K562 (cell line): ENCODE measurements around the gene GPR37L1. TPM values are rescaled to one million over a fixed set of nuclear protein-coding genes. Genes with fewer than 3 reads are reported as not detected.

Experiments used
- CC2D1A ChIP-seq: fragments of 450-650 bp; IDR thresholded peaks from 2 replicates; pipeline ENCODE4 v1.6.1; 2017; ENCODE audit warnings: mild to moderate bottlenecking
- CGGBP1 ChIP-seq: fragments of 250-450 bp; sonication (Bioruptor Pico); IDR thresholded peaks from 2 replicates; pipeline ENCODE4 v1.9.0; 2021; ENCODE audit warnings: mild to moderate bottlenecking
- FOXK2 ChIP-seq, 2 experiments: fragments of 450-650 bp; IDR thresholded peaks in 1 of 2; conservative IDR thresholded peaks in 1 of 2; 2 replicates each; pipeline ENCODE4 v1.6.1; 2016; ENCODE audit warnings: low read depth in 2 of 2, mild to moderate bottlenecking in 1 of 2
- GABPB1 ChIP-seq: sonication (generic); formaldehyde crosslinking; IDR thresholded peaks from 2 replicates; pipeline ENCODE4 v1.8.0; 2022; ENCODE audit warnings: mild to moderate bottlenecking, missing genetic modification reagents
- HNRNPL ChIP-seq: fragments of 200-400 bp; formaldehyde crosslinking; IDR thresholded peaks from 2 replicates; pipeline ENCODE4 v1.6.1; 2017; ENCODE audit warnings: low read depth, mild to moderate bottlenecking, low read length
- HOXB6 ChIP-seq: fragments of 250-450 bp; sonication (Bioruptor Pico); IDR thresholded peaks from 2 replicates; pipeline ENCODE4 v1.5.1; 2022; ENCODE audit warnings: mild to moderate bottlenecking, borderline replicate concordance
- ILF3 ChIP-seq: fragments of 450-650 bp; IDR thresholded peaks from 2 replicates; pipeline ENCODE4 v1.6.1; 2018; ENCODE audit warnings: antibody characterized with exemption, mild to moderate bottlenecking, moderate library complexity, borderline replicate concordance
- PRPF4 ChIP-seq: fragments of 200-400 bp; formaldehyde crosslinking; IDR thresholded peaks from one replicate; pipeline ENCODE4 v1.6.1; 2017; ENCODE audit warnings: low read length, low read depth, mild to moderate bottlenecking; ENCODE audit not compliant: insufficient read depth, poor library complexity, severe bottlenecking
- RHOXF2B ChIP-seq: fragments of 250-450 bp; sonication (Bioruptor Pico); conservative IDR thresholded peaks from 2 replicates; pipeline ENCODE4 v1.5.1; 2021
- SAFB2 ChIP-seq: fragments of 200-400 bp; formaldehyde crosslinking; IDR thresholded peaks from 2 replicates; pipeline ENCODE4 v1.6.1; 2018; ENCODE audit warnings: borderline replicate concordance, low read length, low read depth, moderate library complexity; ENCODE audit not compliant: severe bottlenecking
- SP2 ChIP-seq: IDR thresholded peaks from 2 replicates; pipeline ENCODE4 v1.6.1; 2011; ENCODE audit warnings: mild to moderate bottlenecking, low read depth, low read length, moderate library complexity; ENCODE audit not compliant: poor library complexity, severe bottlenecking; ENCODE audit errors: extremely low read depth
- SRSF3 ChIP-seq: fragments of 200-400 bp; formaldehyde crosslinking; IDR thresholded peaks from 2 replicates; pipeline ENCODE4 v1.6.1; 2016; ENCODE audit warnings: mild to moderate bottlenecking, low read length, moderate library complexity; ENCODE audit not compliant: insufficient read depth
- TAF9B ChIP-seq: fragments of 450-650 bp; IDR thresholded peaks from 2 replicates; pipeline ENCODE4 v1.6.1; 2018; ENCODE audit warnings: mild to moderate bottlenecking; ENCODE audit not compliant: partially characterized antibody
- THRB ChIP-seq: fragments of 450-650 bp; formaldehyde crosslinking; conservative IDR thresholded peaks from 2 replicates; pipeline ENCODE4 v1.4.0; 2022; ENCODE audit warnings: mild to moderate bottlenecking, missing genetic modification characterization
- U2AF1 ChIP-seq: fragments of 200-400 bp; formaldehyde crosslinking; optimal IDR thresholded peaks from 2 replicates; pipeline ENCODE3; 2017; ENCODE audit warnings: mild to moderate bottlenecking, low read depth, low read length, moderate library complexity
- ZBTB17 ChIP-seq: fragments of 450-650 bp; formaldehyde crosslinking; IDR thresholded peaks from 2 replicates; pipeline ENCODE4 v1.4.0; 2020; ENCODE audit warnings: mild to moderate bottlenecking
- ZBTB7A ChIP-seq: IDR thresholded peaks from 2 replicates; pipeline ENCODE4 v1.6.1; 2011; ENCODE audit warnings: low read depth, mild to moderate bottlenecking, low read length, moderate library complexity, borderline replicate concordance; ENCODE audit not compliant: control insufficient read depth
- ZFP91 ChIP-seq: sonication (generic); formaldehyde crosslinking; IDR thresholded peaks from 2 replicates; pipeline ENCODE4 v1.8.0; 2022; ENCODE audit warnings: mild to moderate bottlenecking, missing genetic modification reagents
- ZKSCAN3 ChIP-seq: fragments of 250-450 bp; sonication (Bioruptor Pico); IDR thresholded peaks from 2 replicates; pipeline ENCODE4 v1.4.0; 2020
- ZNF431 ChIP-seq: sonication (generic); formaldehyde crosslinking; IDR thresholded peaks from 2 replicates; pipeline ENCODE4 v1.8.0; 2022; ENCODE audit warnings: mild to moderate bottlenecking, missing genetic modification reagents
- ZNF717 ChIP-seq: fragments of 250-450 bp; sonication (Bioruptor Pico); IDR thresholded peaks from 2 replicates; pipeline ENCODE4 v1.5.0; 2021
- polyA plus RNA-seq, 8 experiments: library from polyadenylated mRNA; depleted of rRNA in 4 of 8; stranded (reverse) in 5 of 8; unstranded in 3 of 8; fragments of >200 nt; fragmentation: Nextera tagmentation in 2 of 8; fragmentation: Illumina TruSeq in 1 of 8; extraction: Ambion mirVana in 2 of 8; extraction: Trizol in 1 of 8; gene quantifications; 2 replicates each; pipeline versions ENCODE4 v1.2.1 to v1.2.3, GENCODE V29; 2011 to 2014; ENCODE audit warnings: inconsistent platforms in 1 of 8, missing spikeins in 1 of 8
- total RNA-seq, 7 experiments: library from RNA; depleted of rRNA in 6 of 7; stranded (reverse); fragments of >200 nt in 6 of 7; fragmentation: Illumina TruSeq in 2 of 7; extraction: Trizol in 2 of 7; gene quantifications; 2 replicates each; pipeline versions ENCODE4 v1.2.1 to v1.2.3, GENCODE V29; 2011 to 2021; ENCODE audit warnings: low replicate concordance in 1 of 7
- TF ChIP-seq, protein P1 (sequence below), 2 experiments: fragments of 450-650 bp; conservative IDR thresholded peaks; 2 replicates each; pipeline ENCODE4 v1.6.1; 2017; ENCODE audit warnings: mild to moderate bottlenecking in 2 of 2, moderate library complexity in 2 of 2

The GPR37L1 gene
- total and polyA plus RNA-seq, 9 of the 15 experiments (the other 6 are each of a cell fraction or from before 2014, with no cell fraction given): not detected

DNA sequence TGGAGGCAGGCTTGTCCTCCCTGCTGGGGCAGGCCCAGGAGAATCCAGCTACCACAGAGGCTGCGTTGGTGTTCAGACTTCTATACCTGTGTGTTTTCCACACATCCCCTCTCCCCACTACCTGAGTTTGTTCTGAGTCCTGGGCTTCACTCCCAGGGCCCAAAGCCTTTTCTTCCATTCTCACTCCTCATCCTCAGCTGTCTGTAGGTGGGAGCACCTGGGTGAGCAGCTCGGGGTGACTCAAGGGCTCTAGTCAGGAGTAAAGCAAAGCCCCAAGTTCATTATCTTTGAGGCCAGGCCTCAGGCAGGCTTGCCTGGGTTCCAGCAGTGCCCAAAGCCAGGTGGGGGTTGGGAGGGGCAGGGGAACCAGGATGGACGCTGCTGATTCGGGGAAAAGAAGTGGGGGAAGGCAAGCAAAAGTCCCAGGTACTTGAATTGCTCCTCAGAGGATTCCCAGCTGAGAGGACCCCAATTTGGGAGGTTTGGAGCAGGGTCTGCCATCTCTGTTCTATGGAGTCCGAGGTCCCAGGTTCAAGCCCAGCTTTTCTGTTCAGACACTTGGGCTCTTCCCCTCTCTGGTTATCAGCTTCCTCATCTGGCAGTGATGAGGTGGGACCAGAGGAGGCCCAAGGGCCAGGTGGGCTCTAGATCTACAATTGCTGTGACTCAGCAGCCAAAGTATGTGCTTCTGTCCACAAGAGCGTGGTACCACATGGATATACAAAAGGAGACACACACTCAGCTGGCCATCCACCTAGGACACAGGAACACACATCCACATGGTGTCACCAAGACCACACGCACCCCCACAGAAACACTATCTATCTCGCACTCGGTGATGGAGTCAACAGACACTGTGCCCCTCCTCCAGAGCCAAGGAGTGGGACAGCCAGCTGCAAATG, 43.5 kb downstream of the GPR37L1 start (continued):
- TF ChIP-seq SAFB2 (no peak), TAF9B (no peak), U2AF1 (no peak), ZNF431 (CRISPR knock-in tag) (no peak), ZFP91 (CRISPR knock-in tag) (no peak), RHOXF2B (CRISPR knock-in tag) (no peak), ZBTB7A (peak; percentile 78; the same call in 1 of the 2 replicates), GABPB1 (no peak; the same call in 1 of the 2 replicates), ZNF717 (no peak), PRPF4 (no peak), ZKSCAN3 (CRISPR knock-in tag) (no peak), SRSF3 (no peak), ILF3 (no peak), FOXK2 (conservative IDR thresholded peaks at IDR 0.05 in 1 of 2, IDR thresholded peaks at IDR 0.05 in 1 of 2; ENCODE audit: low read depth in 2 of 2) (peak; percentile 69 to 81), HOXB6 (no peak), THRB (CRISPR knock-in tag) (no peak), SP2 (no peak), CC2D1A (peak; percentile 27; the same call in 1 of the 2 replicates), HNRNPL (no peak), CGGBP1 (CRISPR knock-in tag) (no peak), ZBTB17 (0 out of 2 replicates have a peak, but pooled peaks have one; percentile 14)
- TF ChIP-seq, protein P1, sequence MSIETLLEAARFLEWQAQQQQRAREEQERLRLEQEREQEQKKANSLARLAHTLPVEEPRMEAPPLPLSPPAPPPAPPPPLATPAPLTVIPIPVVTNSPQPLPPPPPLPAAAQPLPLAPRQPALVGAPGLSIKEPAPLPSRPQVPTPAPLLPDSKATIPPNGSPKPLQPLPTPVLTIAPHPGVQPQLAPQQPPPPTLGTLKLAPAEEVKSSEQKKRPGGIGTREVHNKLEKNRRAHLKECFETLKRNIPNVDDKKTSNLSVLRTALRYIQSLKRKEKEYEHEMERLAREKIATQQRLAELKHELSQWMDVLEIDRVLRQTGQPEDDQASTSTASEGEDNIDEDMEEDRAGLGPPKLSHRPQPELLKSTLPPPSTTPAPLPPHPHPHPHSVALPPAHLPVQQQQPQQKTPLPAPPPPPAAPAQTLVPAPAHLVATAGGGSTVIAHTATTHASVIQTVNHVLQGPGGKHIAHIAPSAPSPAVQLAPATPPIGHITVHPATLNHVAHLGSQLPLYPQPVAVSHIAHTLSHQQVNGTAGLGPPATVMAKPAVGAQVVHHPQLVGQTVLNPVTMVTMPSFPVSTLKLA (conservative IDR thresholded peaks at IDR 0.05): peak; percentile 40 to 74; a peak in 1 of 4 replicates
